HG02840 (cell line): ENCODE measurements around the gene TBCD.

Experiments used
- ATAC-seq: cut with Tn5 transposase; IDR thresholded peaks from one replicate; pipeline ENCODE4 v1.9.1; 2021; ENCODE audit warnings: mild to moderate bottlenecking, moderate library complexity, moderate number of reproducible peaks; ENCODE audit not compliant: unreplicated experiment, low FRiP score

TBCD gene

DNA sequence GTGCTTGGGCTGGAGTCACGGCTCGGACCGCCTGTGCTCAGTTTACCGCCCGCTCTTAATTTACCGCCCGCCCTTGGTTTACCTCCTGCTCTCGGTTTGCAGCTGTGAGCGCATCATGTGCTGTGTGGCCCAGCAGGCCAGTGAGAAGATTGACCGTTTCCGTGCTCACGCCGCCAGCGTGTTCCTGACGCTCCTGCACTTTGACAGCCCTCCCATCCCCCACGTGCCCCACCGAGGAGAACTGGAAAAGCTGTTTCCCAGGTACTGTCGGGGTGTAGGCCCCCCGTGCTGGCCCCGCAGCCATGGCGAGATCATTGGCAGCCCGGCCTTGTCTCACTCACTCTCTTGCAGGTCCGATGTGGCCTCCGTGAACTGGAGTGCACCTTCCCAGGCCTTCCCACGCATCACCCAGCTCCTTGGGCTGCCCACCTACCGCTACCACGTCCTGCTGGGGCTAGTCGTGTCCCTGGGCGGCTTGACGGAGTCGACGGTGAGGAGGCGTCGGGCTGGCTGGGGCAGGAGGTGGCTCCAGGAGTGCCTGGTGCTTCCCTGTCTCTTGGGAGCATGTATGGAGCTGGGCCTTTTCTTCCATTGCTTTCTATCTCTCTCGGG, 177.3 kb downstream of the TBCD start:
- ATAC-seq: no peak

DNA sequence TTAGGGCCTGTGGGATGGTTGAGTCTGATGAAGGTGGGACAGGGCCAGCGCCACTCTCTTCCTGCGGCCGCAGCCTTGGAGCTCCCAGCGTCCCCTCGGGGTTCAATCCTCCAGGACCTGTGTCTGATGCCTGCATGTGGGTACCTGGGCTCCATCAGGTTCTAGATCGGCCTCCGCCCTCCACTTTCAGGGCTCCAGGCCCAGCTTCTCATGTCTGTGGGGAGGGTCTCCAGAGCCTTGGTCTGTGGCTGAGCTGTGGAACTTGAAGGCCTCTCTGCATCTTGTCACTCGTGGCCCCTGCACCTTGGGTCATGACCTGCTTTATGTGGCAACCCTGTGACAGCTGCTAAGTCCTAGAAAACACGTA, 177.8 kb downstream of the TBCD start:
- no peak for ATAC-seq

- no peak for ATAC-seq
Measured at GRCh38 chr17:82930043-82930923, 178.4 kb downstream of the TBCD start.

DNA sequence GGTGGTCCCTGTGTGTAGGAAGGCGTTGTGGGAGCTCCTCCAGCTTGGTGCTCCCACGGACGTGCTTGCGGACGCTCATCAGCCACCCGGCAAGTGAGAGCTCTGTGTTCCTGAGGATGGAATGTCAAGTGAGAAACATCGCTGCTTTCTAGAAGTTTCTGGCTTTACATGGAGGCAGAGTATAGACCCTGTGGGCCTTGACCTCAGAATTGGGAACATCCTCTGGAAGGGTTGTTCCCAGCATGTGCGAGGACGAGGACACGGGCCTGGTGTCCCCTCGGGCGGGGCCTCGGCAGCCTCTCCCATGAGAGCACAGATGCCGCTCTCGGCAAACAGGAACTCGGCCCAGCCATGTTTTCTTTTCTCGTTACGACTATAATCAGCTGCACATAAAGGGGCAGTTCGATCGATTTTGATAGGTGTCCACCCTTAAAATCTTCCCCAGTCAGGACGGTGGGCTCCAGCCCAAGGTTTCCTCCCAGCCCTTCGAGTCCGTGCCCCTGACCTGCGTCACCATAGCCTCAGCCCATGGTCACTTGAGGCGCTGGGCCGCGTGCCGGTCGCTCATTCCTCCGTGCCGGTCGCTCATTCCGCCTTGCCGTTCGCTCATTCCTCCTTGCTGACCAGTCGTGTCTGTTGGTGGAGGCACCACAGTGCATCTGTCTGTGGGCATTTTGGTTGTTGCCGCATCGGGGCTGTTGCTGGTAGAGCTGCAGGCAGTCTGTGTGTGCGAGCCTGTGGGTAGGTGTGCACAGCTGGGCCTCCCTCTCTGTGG, 179.2 kb downstream of the TBCD start:
- ATAC-seq: no peak

GRCh38 chr17:82931699-82932517, 180.0 kb downstream of the TBCD start:
- ATAC-seq: no peak

- ATAC-seq: no peak
Measured at GRCh38 chr17:82932518-82933310, 180.8 kb downstream of the TBCD start.

DNA sequence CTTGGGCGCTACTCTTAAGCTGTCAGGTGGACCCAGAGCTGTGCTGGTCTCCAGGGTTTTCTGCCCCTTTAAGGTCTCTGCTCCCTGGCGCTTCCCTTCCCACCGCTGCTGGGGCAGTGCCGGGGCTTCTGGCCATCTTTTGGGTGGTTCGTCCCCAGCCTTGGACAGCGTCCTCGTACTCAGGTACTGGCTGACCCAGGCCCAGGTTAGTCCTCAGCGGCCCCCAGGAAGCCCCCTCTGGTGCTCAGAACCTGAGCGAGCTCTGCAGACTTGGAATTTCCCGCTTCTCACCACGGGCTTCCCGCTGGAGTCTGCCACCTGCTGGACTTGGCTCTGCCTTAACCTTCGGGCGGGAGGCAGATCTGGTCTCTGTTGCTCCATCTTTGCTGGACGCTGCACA, 182.0 kb downstream of the TBCD start:
- no peak for ATAC-seq

- no peak for ATAC-seq
Measured at GRCh38 chr17:82935966-82936767, 184.3 kb downstream of the TBCD start.

GRCh38 chr17:82936768-82937171, 184.9 kb downstream of the TBCD start:
- ATAC-seq: no peak

DNA sequence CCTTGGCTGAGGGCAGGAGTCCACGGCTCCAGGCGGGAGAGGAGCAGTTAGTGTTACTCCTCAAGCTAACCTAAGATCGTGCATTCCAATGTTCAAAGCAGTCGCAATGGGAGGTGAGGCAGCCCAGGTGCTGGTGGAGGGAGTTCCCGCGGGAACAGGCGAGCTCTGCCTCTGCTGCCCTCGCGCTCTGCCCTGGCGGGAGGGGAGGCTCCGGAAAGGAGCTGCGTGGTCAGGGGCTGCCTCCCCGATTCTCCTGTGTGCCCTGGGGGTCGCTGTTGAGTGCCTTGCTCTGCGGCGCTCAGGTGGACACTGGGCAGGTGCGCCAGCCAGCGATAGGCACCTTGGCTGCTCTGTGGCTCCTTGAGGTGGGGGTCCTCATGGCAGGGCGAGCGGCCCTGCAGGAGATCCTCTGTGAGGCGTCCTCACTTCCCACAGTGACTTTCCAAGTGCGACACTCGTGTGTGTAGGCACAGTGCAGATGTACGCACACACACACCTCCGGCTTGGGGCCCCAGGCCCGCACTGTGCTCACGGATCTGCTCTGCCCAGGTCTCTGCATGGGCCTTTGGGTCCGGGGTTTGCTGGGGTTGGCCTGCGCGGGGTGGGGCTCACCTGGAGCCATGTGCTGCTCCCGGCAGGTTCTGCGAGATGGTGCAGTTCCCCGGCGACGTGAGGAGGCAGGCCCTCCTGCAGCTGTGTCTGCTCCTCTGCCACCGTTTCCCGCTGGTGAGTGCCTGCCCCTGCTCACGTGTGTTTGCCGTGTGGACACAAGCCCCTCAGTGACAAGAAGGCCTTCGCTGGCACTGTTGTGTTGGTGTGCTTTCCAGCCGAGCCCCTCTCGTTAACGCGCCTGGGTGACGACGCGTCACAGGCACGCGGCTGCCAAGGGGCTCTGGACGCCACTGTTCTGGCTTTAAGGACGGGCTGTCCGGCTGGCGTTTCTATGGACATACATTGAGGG, 185.8 kb downstream of the TBCD start:
- no peak for ATAC-seq

- no peak for ATAC-seq
Measured at GRCh38 chr17:82938486-82938872, 186.6 kb downstream of the TBCD start.

DNA sequence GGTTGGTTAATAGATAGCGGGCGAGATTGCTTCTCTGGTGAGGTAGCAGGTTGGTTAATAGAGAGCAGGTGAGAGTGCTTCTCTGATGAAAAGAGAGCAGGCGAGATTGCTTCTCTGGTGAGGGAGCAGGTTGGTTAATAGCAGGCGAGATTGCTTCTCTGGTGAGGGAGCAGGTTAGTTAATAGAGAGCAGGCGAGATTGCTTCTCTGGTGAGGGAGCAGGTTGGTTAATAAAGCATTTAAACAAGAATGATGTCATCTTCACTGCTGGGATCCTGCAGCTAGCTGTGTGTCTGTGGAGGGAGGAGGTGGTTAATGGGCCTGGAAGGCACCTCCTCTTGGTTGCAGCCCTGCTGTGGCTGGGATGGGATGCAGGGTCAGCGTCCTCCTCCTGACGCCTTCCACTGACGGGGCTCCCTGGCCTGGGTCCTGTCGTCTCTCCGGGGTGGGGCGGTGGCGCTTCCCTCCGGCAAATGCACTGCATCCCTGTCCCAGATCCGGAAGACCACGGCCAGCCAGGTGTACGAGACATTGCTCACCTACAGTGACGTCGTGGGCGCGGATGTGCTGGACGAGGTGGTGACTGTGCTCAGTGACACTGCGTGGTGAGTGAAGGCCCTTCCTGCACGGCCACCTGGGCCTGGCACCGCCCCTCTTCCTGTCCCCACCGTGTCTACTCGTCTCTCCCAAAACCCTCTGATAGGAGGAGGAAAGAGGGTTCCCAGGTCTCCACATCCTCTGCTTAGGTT, 187.2 kb downstream of the TBCD start:
- no peak for ATAC-seq

DNA sequence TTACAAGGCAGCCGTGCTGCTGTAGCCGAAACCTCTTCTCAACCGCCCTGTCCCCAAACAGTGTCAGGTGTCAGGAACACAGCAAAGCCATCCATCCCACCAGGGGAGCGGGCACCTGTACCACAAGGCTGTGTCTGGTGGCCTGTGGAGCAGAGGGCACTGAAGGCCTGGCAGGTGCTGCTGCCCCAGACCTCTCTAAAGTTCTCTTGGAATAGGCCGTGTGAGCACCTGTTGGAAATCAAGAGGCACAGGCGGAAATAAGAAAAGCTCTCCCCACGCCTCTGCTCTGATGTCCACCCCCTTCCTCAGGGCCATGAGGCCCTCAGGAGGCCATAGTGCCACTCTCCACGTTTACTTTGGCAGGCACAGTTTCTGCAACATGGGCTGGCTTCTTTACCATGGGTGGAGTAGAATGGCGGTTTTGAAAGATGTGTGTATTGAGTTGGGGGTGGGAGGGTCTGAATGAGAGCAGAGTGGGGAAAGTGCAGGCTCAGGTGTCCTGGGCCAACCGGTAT, 187.8 kb downstream of the TBCD start:
- no peak for ATAC-seq

GRCh38 chr17:82940226-82941020, 188.6 kb downstream of the TBCD start:
- ATAC-seq: no peak

DNA sequence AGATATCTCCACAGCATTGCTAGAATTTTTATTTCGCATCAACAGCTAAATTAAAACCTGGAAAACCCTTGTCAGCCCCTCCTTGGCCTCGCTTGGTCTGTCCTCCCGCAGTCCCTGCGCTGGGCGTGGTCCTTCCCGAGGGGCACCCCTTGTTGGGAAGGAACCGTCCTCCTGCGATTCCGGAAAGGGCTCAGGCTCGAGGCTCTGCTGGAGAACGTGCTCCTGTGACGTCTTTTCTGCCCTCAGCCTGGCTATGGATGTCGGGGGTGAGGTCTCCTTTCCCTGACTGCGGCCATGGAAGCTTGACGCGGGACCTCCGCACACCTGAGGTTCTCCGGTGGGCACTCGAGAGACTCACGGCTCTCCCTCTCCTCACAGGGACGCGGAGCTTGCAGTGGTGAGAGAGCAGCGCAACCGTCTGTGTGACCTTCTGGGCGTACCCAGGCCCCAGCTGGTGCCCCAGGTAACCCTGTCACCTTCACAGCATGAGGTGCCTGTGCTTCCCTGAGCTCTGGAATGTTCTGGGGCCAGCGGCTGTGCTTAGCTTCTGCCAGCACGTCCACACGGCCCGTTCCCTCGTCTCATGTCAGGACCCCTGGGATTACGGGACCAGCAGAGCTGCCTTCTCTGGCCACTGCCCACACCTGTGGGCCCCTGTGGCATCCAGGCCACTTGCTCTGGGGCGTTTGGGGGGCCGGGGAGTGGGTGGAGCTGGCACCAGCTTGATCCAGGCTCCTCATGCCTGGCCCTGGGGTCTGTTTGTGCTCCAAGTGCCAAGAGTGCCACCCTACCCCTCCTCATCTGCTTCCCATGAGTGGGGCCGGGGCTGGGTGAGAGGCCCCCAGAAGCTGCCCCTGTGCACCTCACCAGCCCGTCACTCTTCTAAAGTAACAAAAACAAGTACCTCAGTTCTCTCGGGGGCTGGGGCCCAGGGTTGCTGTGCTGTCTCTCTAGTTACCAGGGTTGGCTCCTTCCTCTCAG, 189.4 kb downstream of the TBCD start:
- no peak for ATAC-seq
